ENCODE results near the gene FABP6. TPM values are rescaled to one million over a fixed set of nuclear protein-coding genes. Genes with fewer than 3 reads are reported as not detected.

Gene FABP6
- total RNA-seq, 1 experiment from 2014 or later, result 0.31 TPM

- Histone ChIP-seq H3K9me3 (ENCODE audit: control insufficient read depth, insufficient read depth, low read depth, low read length) (no peaks in the 10 kb centered on the region), H3K4me1 (ENCODE audit: control insufficient read depth, insufficient read depth, low read length) (no peaks in the 10 kb centered on the region), H3K4me3 (ENCODE audit: low read depth in 2 of 2, low read length in 2 of 2) (no peak overlapping the region), H3K27ac (ENCODE audit: low read length) (no peak overlapping the region), H3K36me3 (ENCODE audit: control insufficient read depth, insufficient read depth, low read length) (peaks cover 4% of the 10 kb centered on the region), H3K27me3 (ENCODE audit: control insufficient read depth, insufficient read depth, low read length) (no peaks in the 10 kb centered on the region)
- in situ Hi-C loops (cut with HindIII; ENCODE audit: low pct_unique_long_range_greater_than_20kb, low sequenced_read_pairs), result no loop called here
- ATAC-seq (no peak), DNase-seq (ENCODE audit: low read depth, low spot score) (no peak)
- no TSS peak for BruUV-seq (replicated peaks)
- TF ChIP-seq REST (IDR thresholded peaks at IDR 0.05; ENCODE audit: insufficient read depth in 1 of 2, low read depth in 2 of 2, low read length in 1 of 2), result no peak
- no peak for TF ChIP-seq SIN3A (IDR thresholded peaks at IDR 0.05; ENCODE audit: borderline replicate concordance, insufficient read depth, low read depth, low read length)
- TF ChIP-seq CTCF (IDR thresholded peaks at IDR 0.05), result no peak
- TF ChIP-seq POLR2AphosphoS5 (IDR thresholded peaks at IDR 0.05; ENCODE audit: low read depth, low read length), result no peak
- no peak for TF ChIP-seq TCF7L2 (IDR thresholded peaks at IDR 0.05; ENCODE audit: low read depth, low read length)
- ChIA-PET POLR2A (no interaction called here), CTCF (no interaction called here)
- intact Hi-C loops (cut with micrococcal nuclease; ENCODE audit: unreplicated experiment), result no loop called here
These were observed 23.6 kb downstream of the FABP6 start for GRCh38 chr5:160252916-160253315.

GRCh38 chr5:160253441-160253840 is 24.1 kb downstream of the FABP6 start:
- in situ Hi-C loops (cut with HindIII; ENCODE audit: low pct_unique_long_range_greater_than_20kb, low sequenced_read_pairs), result no loop called here
- BruUV-seq (replicated peaks), result no TSS peak
- H3K27ac ChIP-seq (ENCODE audit: low read length), result no peak overlapping the region
- ATAC-seq, result no peak
- H3K27me3 ChIP-seq (ENCODE audit: control insufficient read depth, insufficient read depth, low read length), result no peaks in the 10 kb centered on the region
- H3K4me3 ChIP-seq (ENCODE audit: low read depth in 2 of 2, low read length in 2 of 2), result no peak overlapping the region
- DNase-seq (ENCODE audit: low read depth, low spot score), result no peak
- intact Hi-C loops (cut with micrococcal nuclease; ENCODE audit: unreplicated experiment), result no loop called here
- no peaks in the 10 kb centered on the region for H3K9me3 ChIP-seq (ENCODE audit: control insufficient read depth, insufficient read depth, low read depth, low read length)
- no peaks in the 10 kb centered on the region for H3K4me1 ChIP-seq (ENCODE audit: control insufficient read depth, insufficient read depth, low read length)
- TF ChIP-seq CTCF (IDR thresholded peaks at IDR 0.05) (no peak), POLR2AphosphoS5 (IDR thresholded peaks at IDR 0.05; ENCODE audit: low read depth, low read length) (no peak), TCF7L2 (IDR thresholded peaks at IDR 0.05; ENCODE audit: low read depth, low read length) (no peak), REST (IDR thresholded peaks at IDR 0.05; ENCODE audit: insufficient read depth in 1 of 2, low read depth in 2 of 2, low read length in 1 of 2) (no peak), SIN3A (IDR thresholded peaks at IDR 0.05; ENCODE audit: borderline replicate concordance, insufficient read depth, low read depth, low read length) (no peak)
- H3K36me3 ChIP-seq (ENCODE audit: control insufficient read depth, insufficient read depth, low read length), result peaks cover 4% of the 10 kb centered on the region
- ChIA-PET POLR2A (no interaction called here), CTCF (no interaction called here)
